ENCODE results near the gene CLSTN2. TPM values are rescaled to one million over a fixed set of nuclear protein-coding genes. Genes with fewer than 3 reads are reported as not detected.

Gene CLSTN2
- total and polyA plus RNA-seq, 9 donors, result 28.9 to 263 (median 134) TPM

- intact Hi-C loops (cut with DNase I), result no loop called here
- no peak for DNase-seq
- Histone ChIP-seq H3K9me3 (no peaks in the 10 kb centered on the region), H3K36me3 (no peaks in the 10 kb centered on the region), H3K4me3 (no peak overlapping the region), H3K27me3 (no peaks in the 10 kb centered on the region), H3K27ac (no peak overlapping the region), H3K4me1 (ENCODE audit: insufficient read depth) (no peaks in the 10 kb centered on the region)
- 91 to 100% (median 95%) methylated on average over 3 of the region's 3 CpGs for WGBS, 3 donors
- TF ChIP-seq CTCF (IDR thresholded peaks at IDR 0.05) (no peak), EP300 (IDR thresholded peaks at IDR 0.05) (no peak), POLR2A (IDR thresholded peaks at IDR 0.05) (no peak)
These were observed 80.8 kb downstream of the CLSTN2 start for GRCh38 chr3:140015741-140016140.

GRCh38 chr3:140018556-140018955 lies 83.6 kb downstream of the CLSTN2 start:
- intact Hi-C loops (cut with DNase I), result no loop called here
- TF ChIP-seq CTCF (IDR thresholded peaks at IDR 0.05) (no peak), EP300 (IDR thresholded peaks at IDR 0.05) (no peak), POLR2A (IDR thresholded peaks at IDR 0.05) (no peak)
- H3K4me1 ChIP-seq (ENCODE audit: insufficient read depth), result peaks cover 9% of the 10 kb centered on the region
- no peaks in the 10 kb centered on the region for H3K36me3 ChIP-seq
- 33 to 76% (median 67%) methylated on average over 2 of the region's 2 CpGs for WGBS, 3 donors
- H3K27me3 ChIP-seq, result no peaks in the 10 kb centered on the region
- H3K4me3 ChIP-seq, result no peak overlapping the region
- no peak for DNase-seq
- no peak overlapping the region for H3K27ac ChIP-seq
- H3K9me3 ChIP-seq, result no peaks in the 10 kb centered on the region

GRCh38 chr3:140019946-140020345 lies 85.0 kb downstream of the CLSTN2 start:
- 66 to 73% (median 72%) methylated on average over 2 of the region's 2 CpGs for WGBS, 3 donors
- TF ChIP-seq EP300 (IDR thresholded peaks at IDR 0.05) (no peak), POLR2A (IDR thresholded peaks at IDR 0.05) (no peak), CTCF (IDR thresholded peaks at IDR 0.05) (no peak)
- H3K27ac ChIP-seq, result no peak overlapping the region

GRCh38 chr3:140020541-140020940 lies 85.6 kb downstream of the CLSTN2 start:
- Histone ChIP-seq H3K4me1 (ENCODE audit: insufficient read depth) (peaks cover 17% of the 10 kb centered on the region), H3K4me3 (no peak overlapping the region), H3K9me3 (no peaks in the 10 kb centered on the region), H3K27ac (no peak overlapping the region), H3K36me3 (no peaks in the 10 kb centered on the region), H3K27me3 (no peaks in the 10 kb centered on the region)
- no peak for DNase-seq
- 77 to 86% (median 83%) methylated on average over 7 of the region's 7 CpGs for WGBS, 3 donors
- intact Hi-C loops (cut with DNase I), result no loop called here
- TF ChIP-seq POLR2A (IDR thresholded peaks at IDR 0.05), result no peak
- no peak for TF ChIP-seq CTCF (IDR thresholded peaks at IDR 0.05)

More at GRCh38 chr3:140019946-140020345, 85.0 kb downstream of the CLSTN2 start:
- Histone ChIP-seq H3K4me3 (no peak overlapping the region), H3K9me3 (no peaks in the 10 kb centered on the region), H3K4me1 (ENCODE audit: insufficient read depth) (peaks cover 17% of the 10 kb centered on the region), H3K36me3 (no peaks in the 10 kb centered on the region), H3K27me3 (no peaks in the 10 kb centered on the region)
- DNase-seq, result no peak
- intact Hi-C loops (cut with DNase I), result no loop called here
